Activated CD8-positive, alpha-beta memory T cell treated with anti-CD3 and anti-CD28 coated beads, Interleukin-2, amount 50 U/mL, for 24 hours (primary cell): Measurements from ENCODE around the gene IPPK.

Experiments used
- DNase-seq: peaks from one replicate; pipeline ENCODE4 v3.0.0-alpha.2; 2020; ENCODE audit errors: extremely low read depth

The IPPK gene

DNA sequence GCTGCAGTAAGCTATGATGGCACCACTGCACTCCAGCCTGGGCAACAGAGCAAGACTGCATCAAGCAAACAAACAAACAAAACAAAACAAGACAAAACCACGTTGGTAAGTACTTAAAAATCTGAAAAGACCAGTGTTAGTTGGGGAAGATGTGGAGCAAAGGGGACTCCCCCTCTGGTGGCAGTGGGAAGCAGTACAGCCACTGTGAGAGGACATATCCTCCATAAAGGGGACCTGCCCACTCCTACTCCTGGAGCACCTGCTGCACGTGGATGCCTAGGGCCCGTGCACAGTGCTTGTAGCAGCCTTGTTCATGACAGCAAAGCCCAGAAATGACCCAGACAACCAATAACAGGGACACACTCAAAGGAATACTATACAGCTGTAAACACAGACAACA is 17.0 kb upstream of the IPPK start:
- DNase-seq = no peak

DNA sequence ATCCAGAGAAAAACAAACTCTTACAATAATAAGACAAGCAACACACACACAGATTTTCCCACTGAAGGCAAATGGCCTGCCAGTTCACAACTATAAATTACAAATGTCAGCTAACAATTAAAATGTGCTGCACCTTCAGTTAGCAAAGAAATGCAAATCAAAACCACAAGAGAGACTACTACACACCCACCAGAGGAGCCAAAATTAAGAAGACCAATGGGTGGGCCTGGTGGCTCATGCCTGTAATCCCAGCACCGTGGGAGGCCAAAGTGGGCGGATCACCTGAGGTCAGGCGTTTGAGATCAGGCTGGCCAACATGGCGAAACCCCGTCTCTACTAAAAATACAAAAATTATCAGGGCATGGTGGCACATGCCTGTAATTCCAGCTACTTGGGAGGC is 15.1 kb upstream of the IPPK start:
- DNase-seq = no peak

DNA sequence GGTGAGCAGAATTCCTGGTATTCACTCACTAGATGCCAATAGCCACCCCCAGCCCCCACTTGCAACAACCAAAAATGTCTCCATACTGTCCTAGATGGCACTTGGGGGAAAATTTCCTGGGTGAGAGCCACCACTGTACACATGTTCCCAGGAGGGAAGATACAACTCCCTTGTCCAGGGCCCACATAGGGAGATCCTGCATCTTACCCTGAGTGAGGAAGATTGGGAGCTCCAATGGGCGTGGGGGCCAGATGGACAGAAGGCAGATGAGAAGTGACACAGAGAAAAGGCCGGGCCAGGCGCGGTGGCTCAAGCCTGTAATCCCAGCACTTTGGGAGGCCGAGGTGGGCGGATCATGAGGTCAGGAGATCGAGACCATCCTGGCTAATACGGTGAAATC is 12.3 kb upstream of the IPPK start:
- DNase-seq = no peak

DNA sequence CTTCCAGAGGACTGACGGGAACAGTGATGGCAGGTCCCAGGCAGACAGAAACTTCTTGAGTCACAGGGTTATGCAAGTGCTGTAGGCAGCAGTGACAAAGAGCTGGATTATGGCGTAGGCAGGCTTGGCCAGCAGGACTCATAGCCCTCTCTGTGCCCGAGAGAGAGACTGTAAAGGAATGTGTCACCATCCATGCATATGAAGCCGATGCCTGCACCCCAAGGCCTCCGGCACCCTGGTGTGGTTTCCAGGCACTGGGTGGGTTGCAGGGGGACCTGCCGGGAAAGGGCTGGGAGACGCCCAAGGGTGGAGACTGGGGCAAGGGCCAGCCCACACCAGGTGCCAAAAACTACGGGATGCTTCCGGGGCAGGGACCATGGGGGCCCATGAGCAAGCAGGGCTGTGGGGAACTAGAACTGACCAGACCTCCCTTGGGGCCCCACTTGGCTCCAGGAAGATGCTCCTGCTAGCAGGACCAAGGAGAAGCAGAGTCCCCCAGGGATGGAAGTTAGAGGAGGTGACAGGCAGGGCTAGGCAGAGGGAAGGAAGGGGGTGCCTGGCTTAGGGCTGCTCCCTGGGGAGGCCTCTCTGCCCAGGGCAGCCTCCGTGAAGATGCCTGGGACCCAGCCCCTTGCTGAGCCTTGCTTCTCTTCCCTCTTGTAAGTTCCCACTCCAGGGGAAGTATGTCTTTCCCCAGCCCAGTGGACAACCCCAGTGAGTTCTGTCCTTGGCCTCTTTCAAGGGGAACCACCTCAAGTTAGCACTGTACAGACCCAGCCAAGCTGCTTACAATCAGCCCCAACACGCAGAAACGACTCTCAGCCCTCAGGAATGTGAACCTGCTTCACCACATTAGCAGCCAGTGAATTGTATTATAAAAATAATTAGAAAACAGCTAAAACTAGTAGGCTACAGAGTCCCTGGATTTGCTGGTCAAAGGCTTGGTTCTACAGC is 10.5 kb upstream of the IPPK start:
- DNase-seq = no peak

DNA sequence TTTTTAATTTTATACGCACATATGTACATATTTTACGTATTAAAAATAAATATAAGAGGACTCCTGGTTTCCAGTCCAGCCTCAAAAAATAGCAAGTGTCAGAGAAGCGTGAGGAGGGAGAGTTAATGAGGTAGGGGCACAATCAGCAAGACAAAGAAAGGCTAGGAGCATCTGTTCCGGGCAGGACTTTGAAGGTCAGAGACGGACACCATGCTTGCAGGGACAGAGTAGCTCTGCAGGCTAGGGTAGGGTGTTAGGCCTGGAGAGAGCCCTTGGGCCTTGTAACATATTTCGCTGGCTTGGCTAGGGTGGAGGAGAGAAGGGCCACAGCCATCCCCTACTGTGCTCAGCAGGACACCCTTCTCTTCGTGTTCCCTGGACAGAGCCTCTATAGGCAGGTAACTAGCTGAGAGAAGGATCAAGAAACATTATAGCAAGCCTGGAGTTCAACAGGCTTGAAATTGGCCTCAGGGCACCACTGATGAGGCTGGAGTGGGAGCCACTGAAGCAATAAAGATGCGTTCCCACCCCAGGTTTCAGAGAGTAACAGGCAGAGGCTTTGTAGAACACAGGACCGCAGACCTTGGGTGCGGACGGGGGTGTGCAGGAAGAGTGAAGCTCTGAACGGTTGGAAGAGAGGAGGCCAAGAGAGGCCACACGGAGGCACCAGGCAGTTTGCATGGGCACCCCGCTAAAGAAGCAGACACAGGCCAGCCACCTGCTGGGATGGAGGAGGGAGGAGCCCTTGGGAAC is 9.7 kb upstream of the IPPK start:
- no peak for DNase-seq

DNA sequence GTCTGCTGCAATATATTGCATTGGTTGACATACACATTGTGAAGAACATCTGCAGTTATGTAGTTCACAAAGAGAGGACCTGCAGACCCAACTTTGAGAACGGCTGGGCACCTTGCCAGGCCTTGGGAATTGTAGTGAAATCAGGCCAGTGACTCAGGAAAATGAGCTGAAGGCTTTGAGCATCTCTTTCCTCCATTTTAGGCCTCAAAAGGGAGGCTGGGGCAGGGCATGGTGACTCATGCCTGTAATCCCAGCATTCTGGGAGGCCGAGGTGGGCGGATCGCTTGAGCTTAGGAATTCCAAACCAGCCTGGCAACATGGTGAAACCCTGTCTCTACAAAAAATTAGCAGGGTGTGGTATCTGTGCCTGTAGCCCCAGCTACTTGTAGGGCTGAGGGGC is 1.4 kb upstream of the IPPK start:
- DNase-seq = no peak

DNA sequence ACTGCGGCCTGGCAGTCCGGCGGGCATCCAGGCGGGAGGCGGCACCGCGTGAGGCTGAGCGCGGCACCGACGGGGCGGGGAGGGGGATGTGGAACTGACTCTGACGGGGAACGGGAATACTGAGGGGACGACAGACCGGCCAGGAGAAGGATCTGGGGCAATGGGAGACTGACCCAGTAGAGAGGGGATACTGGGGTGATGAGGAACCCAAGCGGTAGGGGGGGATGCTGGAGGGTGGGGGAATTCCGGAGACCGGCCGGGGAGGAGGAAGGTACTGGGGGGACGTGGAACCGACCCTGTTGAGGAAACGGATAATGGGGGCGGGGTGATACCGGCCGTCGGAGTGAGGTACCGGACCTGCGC is 423 bp downstream of the IPPK start:
- DNase-seq = no peak

DNA sequence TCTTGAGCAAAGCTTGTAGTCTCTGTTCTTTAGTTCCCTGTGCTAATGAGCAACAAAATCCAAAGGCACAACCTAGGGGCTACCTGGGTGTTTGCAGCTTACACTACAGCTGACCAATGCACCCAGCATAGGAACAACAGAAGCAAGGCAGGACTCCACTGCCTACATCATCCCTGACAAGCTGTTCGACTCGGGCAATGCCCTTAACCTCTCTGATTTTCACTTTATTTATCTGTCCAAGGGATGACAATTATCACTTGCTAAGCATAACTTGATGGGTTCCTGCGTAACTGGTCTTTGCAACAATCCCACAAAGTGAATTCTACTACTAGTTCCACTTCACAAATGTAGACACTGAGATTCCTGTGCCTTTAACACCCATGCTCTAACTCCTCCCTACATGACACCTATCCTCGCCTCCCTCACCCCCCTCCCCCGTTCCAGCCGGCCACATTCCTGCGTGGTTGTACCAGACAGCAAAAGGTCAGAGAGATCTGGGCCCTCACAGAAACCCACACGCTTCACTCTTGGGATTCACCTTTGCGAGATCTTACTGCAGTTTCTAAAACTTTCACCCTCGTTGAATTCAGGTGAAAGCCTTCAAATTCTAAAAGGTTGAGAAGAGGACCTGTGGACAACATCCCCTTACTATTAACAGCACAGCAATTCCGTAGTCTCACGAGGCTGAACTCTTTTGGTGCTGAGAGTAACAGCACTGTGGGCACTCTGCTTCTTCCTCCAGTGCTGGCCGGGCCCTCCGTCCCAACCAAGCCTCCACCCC is 995 bp downstream of the IPPK start:
- DNase-seq = no peak

DNA sequence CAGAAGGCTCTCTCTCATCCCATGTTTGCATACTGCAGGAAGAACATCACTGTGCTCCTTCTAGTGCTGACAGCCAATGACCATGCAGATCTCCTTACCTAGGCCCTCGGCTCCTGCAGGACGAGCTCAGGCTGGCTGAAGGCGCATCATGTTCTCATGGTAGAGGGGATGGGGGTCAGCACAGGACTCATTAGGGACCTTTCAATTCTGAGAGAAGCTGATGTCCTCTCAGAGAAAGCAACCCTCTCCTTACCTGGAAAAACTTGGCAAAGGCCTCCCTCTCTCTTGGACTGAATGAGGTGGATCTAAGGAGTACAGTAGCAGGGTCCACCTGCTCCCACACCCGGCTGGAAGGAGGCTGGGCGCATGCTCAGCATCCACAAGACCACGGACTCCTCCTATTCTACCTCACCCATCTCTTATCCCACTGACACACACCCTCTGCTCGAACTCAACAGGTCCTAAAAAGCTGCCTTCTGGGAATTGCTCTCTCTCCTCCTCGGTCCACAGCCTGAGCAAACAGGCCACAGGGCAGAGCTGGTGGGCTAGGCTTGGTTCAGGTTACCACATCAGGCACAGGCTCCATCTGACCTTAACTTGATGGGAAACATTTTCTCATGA is 2.9 kb downstream of the IPPK start:
- DNase-seq = no peak

DNA sequence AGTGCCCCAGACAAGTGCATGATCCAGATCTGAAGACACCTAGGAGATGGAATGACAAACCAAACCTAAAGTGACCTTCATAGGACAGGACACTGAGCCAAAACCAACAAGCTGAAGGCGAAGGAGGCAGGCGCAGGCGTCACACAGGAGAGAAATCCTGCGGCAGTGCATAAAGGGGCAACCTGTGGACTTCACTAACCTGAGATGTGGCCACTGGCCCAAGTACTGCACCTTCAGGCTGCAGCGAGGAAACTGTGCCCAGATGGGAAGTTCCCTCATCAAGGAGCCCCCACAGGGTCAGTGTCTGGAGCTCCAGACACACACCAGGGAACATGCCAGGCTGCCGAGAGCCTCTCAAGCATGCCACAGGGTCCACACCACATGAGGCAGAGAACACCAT is 3.7 kb downstream of the IPPK start:
- no peak for DNase-seq

DNA sequence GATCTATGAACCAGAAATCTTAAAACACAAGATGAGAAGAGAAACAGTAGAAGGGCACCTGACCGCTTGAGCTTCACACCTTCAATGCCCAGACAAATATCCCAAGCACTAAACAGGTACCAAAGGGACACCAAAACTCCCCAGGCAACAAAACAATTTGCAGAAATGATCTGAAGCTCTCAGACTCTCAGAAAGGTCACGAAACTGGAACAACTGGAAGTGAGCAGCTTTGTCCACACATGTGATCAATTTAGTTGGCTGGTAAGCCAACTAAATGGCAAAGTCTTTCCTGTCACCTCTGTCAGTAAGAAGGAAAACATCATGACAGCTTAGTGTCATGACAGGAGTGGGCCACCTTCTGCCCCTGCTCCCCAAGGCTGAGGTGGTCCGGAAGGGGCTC is 4.1 kb downstream of the IPPK start:
- no peak for DNase-seq

DNA sequence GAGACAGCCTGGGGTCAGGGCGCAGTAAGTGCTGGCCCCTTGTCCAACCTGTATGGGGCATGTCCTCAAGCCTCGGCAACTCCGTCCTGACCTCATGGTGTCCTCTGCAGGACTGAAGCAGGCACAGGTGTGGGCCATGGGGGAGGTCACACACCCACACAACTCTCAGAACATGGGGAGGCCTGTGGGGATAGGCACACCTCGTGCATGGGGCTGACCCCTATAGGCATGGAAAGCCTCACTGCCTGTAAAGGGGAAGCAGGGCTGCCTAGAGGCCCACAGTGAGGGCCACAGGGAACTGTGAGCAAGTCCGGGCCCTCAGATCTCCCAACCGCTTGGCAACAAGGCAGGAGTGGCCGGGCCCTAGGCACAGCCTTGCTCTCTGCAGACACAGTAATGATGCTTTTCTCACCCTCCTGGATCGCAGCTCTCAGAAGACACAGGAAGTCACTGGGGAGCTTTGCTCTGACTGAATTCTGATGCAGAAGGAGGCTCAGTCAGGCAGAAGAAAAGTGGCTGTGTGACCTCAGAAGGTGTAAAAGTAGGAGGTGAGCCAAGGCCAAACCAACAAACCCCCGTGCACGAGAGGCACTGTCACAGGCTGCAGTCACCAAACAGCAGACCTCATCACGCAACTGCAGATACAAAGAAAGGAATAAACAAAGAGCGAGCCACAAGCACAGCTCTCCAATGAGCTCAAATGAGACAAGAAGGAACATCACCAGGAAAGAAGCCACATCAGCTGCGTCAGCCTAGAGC is 5.4 kb downstream of the IPPK start:
- DNase-seq = no peak

DNA sequence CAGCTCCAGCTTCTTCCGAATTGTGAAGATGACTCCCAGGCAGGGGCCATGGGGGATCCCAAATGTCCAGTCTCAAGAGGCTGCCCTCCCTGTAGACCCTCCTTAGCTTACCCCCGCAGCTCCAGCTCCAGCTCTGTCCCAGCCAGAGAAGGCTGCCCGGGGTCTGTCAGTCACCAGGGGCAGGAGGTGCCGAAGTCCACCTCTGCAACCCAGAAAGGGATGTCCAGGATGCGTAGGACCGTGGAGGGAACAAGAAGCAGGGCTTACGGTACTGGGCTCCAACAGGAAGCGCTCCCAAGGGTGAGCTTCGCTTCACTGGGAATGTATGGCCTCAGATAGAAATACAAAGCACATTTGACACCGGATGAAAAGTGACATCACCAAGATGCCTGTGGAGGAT is 6.0 kb downstream of the IPPK start:
- DNase-seq = no peak

DNA sequence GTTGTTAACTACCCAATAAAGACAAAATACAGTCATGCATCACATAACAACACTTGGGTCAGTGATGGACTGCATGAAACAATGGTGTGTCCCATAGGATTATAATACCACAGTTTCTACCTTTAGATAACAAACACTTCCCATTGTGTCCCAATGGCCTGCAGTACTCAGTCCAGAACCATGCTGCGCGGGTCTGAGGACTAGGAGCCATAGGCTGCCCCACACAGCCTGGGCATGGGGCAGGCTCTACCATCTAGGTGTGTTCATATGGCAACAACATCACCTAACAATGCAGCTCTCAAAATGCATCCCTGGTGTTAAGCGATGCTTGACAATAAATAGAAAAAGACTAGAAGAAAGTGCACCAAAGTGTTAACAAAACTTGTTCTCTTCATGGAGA is 6.8 kb downstream of the IPPK start:
- DNase-seq = no peak

DNA sequence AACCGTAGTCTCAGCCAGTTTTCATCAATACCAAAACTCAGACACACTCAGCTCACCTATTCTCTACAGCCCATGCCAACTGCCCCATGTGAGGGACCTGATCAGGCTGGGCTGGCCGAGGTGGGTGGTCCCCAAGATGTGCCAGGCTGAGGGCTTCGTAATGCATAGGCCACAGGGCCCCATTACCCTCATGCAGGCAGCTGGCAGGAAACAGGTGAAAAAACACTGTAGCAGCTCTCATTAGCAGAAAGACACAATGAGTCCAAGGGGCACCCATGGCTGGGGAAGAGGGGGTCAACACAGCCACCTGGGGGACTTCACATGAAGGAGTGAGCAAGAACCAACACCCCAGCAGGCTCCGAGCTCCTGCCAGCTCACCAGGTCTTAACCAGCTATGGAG is 8.2 kb downstream of the IPPK start:
- no peak for DNase-seq

DNA sequence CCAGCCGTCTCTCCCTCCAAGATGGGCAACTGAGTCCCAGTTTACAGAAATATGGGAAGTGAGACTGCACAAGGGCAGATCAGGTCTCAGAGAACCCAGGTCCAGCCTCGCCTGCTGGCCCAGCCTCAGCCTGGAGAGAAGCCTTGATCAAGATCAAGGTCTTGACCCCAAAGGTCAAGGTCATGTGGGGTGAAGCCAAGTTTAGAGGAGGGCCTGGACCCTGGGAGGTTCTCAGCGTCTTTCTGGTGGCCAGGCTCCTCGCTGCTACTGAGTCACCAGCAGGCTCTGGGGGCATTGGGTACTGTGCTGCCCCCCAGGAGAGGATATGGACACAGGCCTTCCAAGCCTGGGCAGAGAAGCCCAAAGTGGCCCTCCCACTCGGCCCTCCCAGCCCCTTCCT is 8.8 kb downstream of the IPPK start:
- DNase-seq = no peak

DNA sequence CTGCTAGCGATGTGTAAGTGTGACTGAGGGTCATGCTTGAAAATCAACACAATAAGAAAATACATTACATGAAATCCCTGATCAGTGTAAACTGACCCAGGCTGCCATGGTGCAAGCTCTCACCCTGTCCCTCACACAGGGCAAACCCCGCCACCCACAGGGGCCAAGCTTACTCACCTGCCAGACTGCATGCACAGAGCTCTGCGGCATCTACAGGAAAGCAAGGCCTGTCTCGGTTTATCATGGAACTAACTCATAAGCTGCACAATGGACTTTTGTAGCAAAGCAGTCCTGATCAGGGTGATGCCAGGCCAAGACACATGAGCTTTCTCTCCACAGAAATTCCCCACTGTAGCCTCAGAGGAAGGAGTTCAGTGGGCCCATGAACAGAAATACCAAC is 9.7 kb downstream of the IPPK start:
- no peak for DNase-seq

DNA sequence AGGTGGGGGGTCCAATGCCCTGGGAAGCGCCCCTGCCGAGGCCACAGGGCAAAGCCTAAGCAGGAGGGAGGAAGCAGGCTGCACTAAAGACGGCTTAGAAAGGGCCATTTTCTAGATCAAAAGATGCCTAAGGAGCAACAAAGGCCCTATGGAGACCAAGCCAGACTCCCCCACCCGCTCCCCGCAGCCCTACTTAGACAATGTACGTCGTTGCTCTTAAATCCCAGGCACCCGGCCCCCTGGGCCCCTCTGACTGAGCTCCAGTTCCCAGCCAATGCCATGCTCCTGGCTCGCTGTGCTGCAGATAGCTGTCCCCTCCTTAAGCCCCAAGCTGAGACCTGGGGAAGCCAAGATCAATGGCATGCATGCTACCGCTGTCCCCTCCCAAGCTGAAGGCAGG is 10.3 kb downstream of the IPPK start:
- no peak for DNase-seq

DNA sequence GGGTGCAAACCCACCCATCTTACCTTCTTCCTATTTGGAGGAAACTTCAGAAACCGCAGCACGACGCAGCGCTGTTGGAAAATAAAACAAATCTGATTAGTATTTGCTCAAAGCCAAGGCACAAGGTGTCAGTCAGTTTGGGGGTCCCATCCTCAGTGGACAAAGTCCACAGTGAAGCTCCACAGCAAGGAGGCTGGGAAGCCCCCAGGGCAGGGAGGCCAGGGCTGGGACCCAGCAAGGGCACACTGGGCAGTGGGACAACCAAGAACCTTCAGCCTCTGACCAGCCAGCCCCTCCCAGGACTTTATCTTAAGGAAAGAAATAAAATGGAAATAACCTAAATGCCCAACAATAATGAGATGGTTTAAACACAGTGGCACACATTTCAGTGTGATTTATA is 11.3 kb downstream of the IPPK start:
- DNase-seq = no peak

DNA sequence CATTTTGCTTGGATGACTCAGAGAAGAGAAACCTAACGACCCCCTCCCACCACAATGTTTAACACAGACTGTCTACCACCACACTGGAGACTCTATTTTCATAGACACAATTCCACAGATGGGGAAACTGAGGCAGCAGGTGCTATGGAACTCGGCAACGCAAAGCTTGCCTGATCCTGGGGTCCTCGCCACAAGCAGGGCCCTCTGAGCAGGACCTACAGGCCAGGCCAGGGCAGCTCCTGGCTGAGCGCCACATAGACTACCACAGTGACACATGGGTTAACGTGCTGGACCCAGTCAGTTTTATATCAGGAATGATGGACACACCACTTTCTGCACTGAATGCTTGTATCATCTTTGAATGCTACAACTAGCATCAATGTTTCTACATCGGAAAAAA is 11.8 kb downstream of the IPPK start:
- no peak for DNase-seq
